Heart left ventricle (tissue), 16 donors: ENCODE data around the gene PRDM7. TPM values are rescaled to one million over a fixed set of nuclear protein-coding genes. Genes with fewer than 3 reads are reported as not detected.
A peak's percentile ranks its signal among the peaks of the same experiment; 100 is the strongest.

Source experiments
- ATAC-seq, 4 donors: fragments of 200-7000 bp; cut with Tn5 transposase; one replicate each; pipeline ENCODE4 v1.9.1; 2020 to 2022; ENCODE audit warnings: moderate library complexity in 4 of 4, mild to moderate bottlenecking in 3 of 4, moderate number of reproducible peaks in 1 of 4
- DNase-seq, 5 donors: peaks; one replicate each; pipeline ENCODE4 v3.0.0-alpha.2; 2020
- H3K27ac ChIP-seq, 12 donors: fragments of 200-600 bp; sonication (generic) in 4 of 12; one replicate each; pipeline versions ENCODE4 v1.5.0 to v1.8.0; 2016 to 2022; ENCODE audit warnings: mild to moderate bottlenecking in 2 of 12
- H3K27me3 ChIP-seq, 9 donors: fragments of 200-600 bp; sonication (generic) in 2 of 9; one replicate each; pipeline versions ENCODE4 v1.5.1 to v1.8.0; 2016 to 2022; ENCODE audit warnings: mild to moderate bottlenecking in 3 of 9
- H3K36me3 ChIP-seq, 9 donors: fragments of 200-600 bp; sonication (generic) in 2 of 9; one replicate each; pipeline versions ENCODE4 v1.5.0 to v1.8.0; 2018 to 2022; ENCODE audit warnings: mild to moderate bottlenecking in 2 of 9
- H3K4me1 ChIP-seq, 12 donors: fragments of 200-600 bp; sonication (generic) in 4 of 12; one replicate each; pipeline versions ENCODE4 v1.5.0 to v1.8.0; 2016 to 2022; ENCODE audit warnings: mild to moderate bottlenecking in 3 of 12
- H3K4me3 ChIP-seq, 12 donors: fragments of 200-600 bp; sonication (generic) in 4 of 12; one replicate each; pipeline versions ENCODE4 v1.5.0 to v1.8.0; 2017 to 2022; ENCODE audit warnings: mild to moderate bottlenecking in 9 of 12, moderate library complexity in 4 of 12
- H3K9me3 ChIP-seq, 12 donors: fragments of 200-600 bp; sonication (generic) in 4 of 12; one replicate each; pipeline versions ENCODE4 v1.5.0 to v1.8.0; 2016 to 2022; ENCODE audit warnings: mild to moderate bottlenecking in 1 of 12
- POLR2A ChIP-seq, 2 donors: fragments of 450-650 bp; IDR thresholded peaks; one replicate each; pipeline ENCODE4 v1.6.1; 2017; ENCODE audit warnings: antibody characterized with exemption in 2 of 2, mild to moderate bottlenecking in 2 of 2, moderate library complexity in 2 of 2
- WGBS, 4 donors: extraction: QIAGEN DNeasy Blood & Tissue Kit in 2 of 4; methylation state at CpG; one replicate each; pipeline versions ENCODE4 v1.1.5 to v1.1.7; 2013 to 2018; 5-methylcytosine and 5-hydroxymethylcytosine counted together
- intact Hi-C, 10 donors: fragments of 100-400 bp; cut with DNase I; formaldehyde crosslinking; loops; one replicate each; pipeline versions ENCODE4 v1.11.1 to v1.14.2; 2022
- polyA plus RNA-seq, 2 donors: library from polyadenylated mRNA; stranded (reverse); fragments of 200-250 nt; gene quantifications; one replicate each; pipeline ENCODE4 v1.2.3, GENCODE V29; 2013
- total RNA-seq, 9 donors: library from RNA; depleted of rRNA in 2 of 9; stranded (reverse); fragments of >200 nt in 2 of 9; fragmentation: NEBNext Ultra II Directional in 3 of 9; extraction: Animal tissue kit (Norgen Biotek cat#: 25700) in 3 of 9; gene quantifications; one replicate each; pipeline versions ENCODE4 v1.1.0 to v1.2.4, GENCODE V29; 2016 to 2023
- TF ChIP-seq, protein P1 (sequence below), 12 donors: fragments of 200-600 bp; sonication (generic) in 4 of 12; IDR thresholded peaks; one replicate each; pipeline versions ENCODE4 v1.5.0 to v1.8.0; 2018 to 2022; ENCODE audit warnings: antibody characterized with exemption in 12 of 12, mild to moderate bottlenecking in 5 of 12
- donor health status: ischemic (EF 13 %, LVEDD 7.1; RV severe dilation, severe dysfunction).
- donor health status: healthy with polysubstance abuse.
- donor health status: DM: no; HTN: yes; CAD: no.
- donor health status: DM: no; HTN: no; CAD: no.
- donor health status: ischemic (EF 25% LVEDD 6.9; RV normal size, moderate dysfunction).
- donor health status: ischemic (EF 25% LVEDD 5.7; RV mildly dilated, moderate dysfunction).
- donor health status: healthy.
- donor health status: DM: yes; HTN: yes; CAD: no.
- donor health status: ischemic (EF 35%, LVEDD 5.7; RV mildly dilated, moderate dysfunction).
- donor health status: nonischemic (EF 11% LVEDD 7.7; RV severe dilation, severe dysfunction).
- donor health status: DM: yes; HTN: yes; CAD: no.
- donor health status: PGD.
- donor health status: ischemic (EF 29% LVEDD 5.4; RV normal size, mild dysfunction).
- donor health status: nonischemic (EF 23%, LVEDD 6.1; RV moderate dilation, normal function).

The PRDM7 gene
- total and polyA plus RNA-seq, 11 donors = not detected

- TF ChIP-seq POLR2A (IDR thresholded peaks at IDR 0.05) = no peak
- TF ChIP-seq, protein P1, sequence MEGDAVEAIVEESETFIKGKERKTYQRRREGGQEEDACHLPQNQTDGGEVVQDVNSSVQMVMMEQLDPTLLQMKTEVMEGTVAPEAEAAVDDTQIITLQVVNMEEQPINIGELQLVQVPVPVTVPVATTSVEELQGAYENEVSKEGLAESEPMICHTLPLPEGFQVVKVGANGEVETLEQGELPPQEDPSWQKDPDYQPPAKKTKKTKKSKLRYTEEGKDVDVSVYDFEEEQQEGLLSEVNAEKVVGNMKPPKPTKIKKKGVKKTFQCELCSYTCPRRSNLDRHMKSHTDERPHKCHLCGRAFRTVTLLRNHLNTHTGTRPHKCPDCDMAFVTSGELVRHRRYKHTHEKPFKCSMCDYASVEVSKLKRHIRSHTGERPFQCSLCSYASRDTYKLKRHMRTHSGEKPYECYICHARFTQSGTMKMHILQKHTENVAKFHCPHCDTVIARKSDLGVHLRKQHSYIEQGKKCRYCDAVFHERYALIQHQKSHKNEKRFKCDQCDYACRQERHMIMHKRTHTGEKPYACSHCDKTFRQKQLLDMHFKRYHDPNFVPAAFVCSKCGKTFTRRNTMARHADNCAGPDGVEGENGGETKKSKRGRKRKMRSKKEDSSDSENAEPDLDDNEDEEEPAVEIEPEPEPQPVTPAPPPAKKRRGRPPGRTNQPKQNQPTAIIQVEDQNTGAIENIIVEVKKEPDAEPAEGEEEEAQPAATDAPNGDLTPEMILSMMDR (IDR thresholded peaks at IDR 0.05) = no peak
- no peak overlapping the region for H3K27ac ChIP-seq
- peak overlapping the region in 7 of 12 donors; percentile 57 to 78 (median 63) for H3K4me3 ChIP-seq
- H3K9me3 ChIP-seq = no peaks in the 10 kb centered on the region
- intact Hi-C loops = no loop called here
- H3K4me1 ChIP-seq = peaks cover 0 to 47% (median 32%) of the 10 kb centered on the region in 12 donors
- peaks cover 0 to 12% (median 0%) of the 10 kb centered on the region in 9 donors for H3K27me3 ChIP-seq
- ATAC-seq (no peak), DNase-seq (no peak)
- WGBS, 4 donors = 53 to 80% (median 55%) methylated on average over 1 to 7 of the region's 7 CpGs
- H3K36me3 ChIP-seq = no peaks in the 10 kb centered on the region
Observed at GRCh38 chr16:90018297-90018651, 58.9 kb downstream of the PRDM7 start.

- Histone ChIP-seq H3K36me3 (no peaks in the 10 kb centered on the region), H3K27me3 (peaks cover 0 to 12% (median 0%) of the 10 kb centered on the region in 9 donors), H3K27ac (no peak overlapping the region), H3K9me3 (no peaks in the 10 kb centered on the region), H3K4me3 (no peak overlapping the region), H3K4me1 (peaks cover 0 to 33% (median 20%) of the 10 kb centered on the region in 12 donors)
- intact Hi-C loops = no loop called here
- ATAC-seq (peak in 1 of 4 donors; percentile 2), DNase-seq (no peak)
- 35 to 62% (median 60%) methylated on average over 5 to 11 of the region's 11 CpGs for WGBS, 4 donors
- no peak for TF ChIP-seq POLR2A (IDR thresholded peaks at IDR 0.05)
- TF ChIP-seq, protein P1 (IDR thresholded peaks at IDR 0.05) = no peak
Observed at GRCh38 chr16:90016339-90016950, 60.7 kb downstream of the PRDM7 start.

- DNase-seq = no peak
- intact Hi-C loops = no loop called here
Observed at GRCh38 chr16:90015586-90016338, 61.4 kb downstream of the PRDM7 start.

More at GRCh38 chr16:90015586-90016338, 61.4 kb downstream of the PRDM7 start:
- no peak for ATAC-seq
- H3K9me3 ChIP-seq = no peaks in the 10 kb centered on the region
- TF ChIP-seq POLR2A (IDR thresholded peaks at IDR 0.05) = no peak
- TF ChIP-seq, protein P1 (IDR thresholded peaks at IDR 0.05) = no peak
- peaks cover 0 to 12% (median 0%) of the 10 kb centered on the region in 9 donors for H3K27me3 ChIP-seq
- WGBS, 4 donors = 76 to 82% (median 81%) methylated on average over 18 to 19 of the region's 19 CpGs
- peaks cover 0 to 26% (median 18%) of the 10 kb centered on the region in 12 donors for H3K4me1 ChIP-seq
- H3K4me3 ChIP-seq = no peak overlapping the region
- H3K36me3 ChIP-seq = no peaks in the 10 kb centered on the region
- H3K27ac ChIP-seq = no peak overlapping the region
